HS-27A (cell line): Measurements from ENCODE around the gene LRIG1.

Experiments
- DNase-seq: peaks from one replicate; pipeline ENCODE4 v3.0.0-alpha.2; 2012; ENCODE audit warnings: low read depth, missing footprints

Gene LRIG1

DNA sequence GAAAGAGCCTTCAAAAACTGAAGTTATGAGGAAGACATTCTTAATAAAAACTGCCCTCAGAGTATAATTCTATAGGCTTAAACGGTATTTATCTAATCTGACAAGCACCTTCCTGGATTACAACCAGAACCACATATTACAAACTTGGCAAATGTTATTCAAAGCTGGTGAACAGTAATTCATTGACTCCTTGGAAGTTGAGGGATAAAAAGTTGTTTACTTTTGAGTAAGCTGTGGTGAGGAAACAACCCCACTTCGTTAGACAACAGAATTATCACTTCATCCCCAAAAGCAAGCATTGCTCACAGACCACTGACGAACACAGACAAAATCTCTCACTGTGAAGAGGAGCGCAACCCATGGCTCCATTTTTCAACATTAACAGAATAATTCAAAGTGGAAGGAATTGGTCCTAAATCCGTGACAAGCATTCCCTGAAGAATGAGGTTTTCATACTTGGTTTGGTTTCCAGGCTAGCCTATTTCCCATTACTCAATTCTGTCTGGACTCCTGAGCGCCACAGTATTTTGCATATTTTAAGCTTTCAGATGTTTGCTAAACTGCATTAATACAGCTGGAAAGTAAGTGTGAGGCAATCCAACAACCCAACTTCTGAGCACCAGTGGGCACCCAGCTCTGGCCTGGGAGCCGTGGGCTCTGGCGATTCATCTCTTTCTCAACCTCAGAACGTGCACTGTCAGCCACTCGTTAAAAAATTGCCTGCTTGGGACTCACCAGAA lies 32.7 kb downstream of the LRIG1 start:
- no peak for DNase-seq

DNA sequence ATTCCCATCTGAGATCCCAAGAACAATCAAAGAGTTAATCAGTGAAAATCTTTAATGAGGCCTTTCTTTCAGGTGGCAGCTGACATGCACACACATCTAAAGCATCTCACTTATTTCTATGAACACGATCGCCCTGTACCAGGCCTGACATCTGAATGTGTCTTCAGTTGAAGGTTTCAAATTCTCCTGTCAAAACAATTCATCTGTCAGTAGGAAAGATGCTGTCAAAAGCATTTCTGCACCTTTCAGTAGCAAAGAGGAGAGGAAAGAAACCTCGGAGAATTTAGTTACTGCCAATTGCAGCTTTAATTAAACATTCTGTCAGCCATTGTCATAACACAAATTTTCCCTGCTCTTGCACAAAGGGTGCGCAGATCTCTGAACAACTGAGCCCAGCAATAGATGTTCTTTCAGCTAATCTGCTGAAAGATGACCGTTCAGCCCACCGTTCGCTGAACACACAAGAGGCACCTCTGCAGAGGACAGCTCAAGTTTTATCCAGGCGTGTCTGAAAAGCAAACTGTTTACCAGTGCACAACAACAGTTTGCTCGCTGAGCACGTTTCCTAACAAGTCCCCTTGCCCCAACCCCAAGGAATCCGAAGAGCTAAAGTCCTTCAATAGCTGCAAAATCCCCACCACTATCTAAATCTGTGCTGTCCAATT lies 34.1 kb downstream of the LRIG1 start:
- DNase-seq, result no peak

DNA sequence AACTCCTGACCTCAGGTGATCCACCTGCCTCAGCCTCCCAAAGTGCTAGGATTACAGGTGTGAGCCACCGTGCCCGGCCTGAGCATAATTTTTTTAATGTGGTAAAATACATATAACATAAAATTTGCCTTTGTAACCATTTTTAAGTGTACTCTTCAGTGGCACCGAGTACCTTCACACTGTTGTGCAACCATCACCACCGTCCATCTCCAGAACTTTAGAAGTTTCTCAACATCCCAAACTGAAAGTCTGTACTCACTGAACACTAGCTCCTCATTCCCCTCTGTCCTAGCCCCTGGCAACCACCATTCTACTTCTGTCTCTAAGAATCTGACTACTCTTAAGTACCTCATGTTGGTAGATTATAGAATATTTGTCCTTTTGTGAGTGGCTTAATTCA lies 35.2 kb downstream of the LRIG1 start:
- DNase-seq, result no peak

DNA sequence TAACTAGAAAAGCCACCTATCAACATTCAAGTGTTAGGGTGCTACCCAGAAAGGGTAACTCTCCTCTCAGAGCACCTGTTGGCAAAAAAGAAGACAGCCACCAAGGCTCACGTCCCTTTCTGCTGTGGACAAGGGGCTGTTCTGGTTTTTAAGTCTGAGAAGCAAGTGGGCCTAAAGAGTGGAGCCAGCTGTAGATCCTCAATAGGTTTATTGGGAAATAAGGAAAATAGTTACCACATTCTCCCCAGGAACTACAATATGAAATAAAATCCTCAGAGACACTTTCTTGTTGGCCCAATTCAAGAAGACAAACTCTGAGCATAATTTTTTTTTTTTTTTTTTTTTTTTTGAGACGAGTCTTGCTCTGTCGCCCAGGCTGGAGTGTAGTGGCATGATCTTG lies 35.8 kb downstream of the LRIG1 start:
- DNase-seq, result no peak

DNA sequence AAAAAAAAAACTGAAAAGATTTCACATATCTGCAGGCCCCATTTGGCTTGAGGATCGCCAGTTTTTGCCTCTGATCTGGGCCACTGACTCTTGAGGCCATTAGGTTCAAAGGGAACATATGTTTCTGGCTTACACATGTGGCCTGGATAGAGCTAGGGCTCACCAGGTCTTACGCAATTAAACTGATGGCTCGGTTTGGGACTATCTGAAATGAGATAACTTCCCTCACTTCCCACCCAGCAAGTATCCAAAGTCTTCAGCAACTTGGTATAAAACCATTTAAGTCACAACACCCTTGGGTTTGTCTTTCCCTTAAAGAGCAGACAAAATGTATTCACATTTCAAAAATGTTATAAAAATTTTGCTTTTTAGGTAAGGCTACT lies 36.3 kb downstream of the LRIG1 start:
- no peak for DNase-seq

DNA sequence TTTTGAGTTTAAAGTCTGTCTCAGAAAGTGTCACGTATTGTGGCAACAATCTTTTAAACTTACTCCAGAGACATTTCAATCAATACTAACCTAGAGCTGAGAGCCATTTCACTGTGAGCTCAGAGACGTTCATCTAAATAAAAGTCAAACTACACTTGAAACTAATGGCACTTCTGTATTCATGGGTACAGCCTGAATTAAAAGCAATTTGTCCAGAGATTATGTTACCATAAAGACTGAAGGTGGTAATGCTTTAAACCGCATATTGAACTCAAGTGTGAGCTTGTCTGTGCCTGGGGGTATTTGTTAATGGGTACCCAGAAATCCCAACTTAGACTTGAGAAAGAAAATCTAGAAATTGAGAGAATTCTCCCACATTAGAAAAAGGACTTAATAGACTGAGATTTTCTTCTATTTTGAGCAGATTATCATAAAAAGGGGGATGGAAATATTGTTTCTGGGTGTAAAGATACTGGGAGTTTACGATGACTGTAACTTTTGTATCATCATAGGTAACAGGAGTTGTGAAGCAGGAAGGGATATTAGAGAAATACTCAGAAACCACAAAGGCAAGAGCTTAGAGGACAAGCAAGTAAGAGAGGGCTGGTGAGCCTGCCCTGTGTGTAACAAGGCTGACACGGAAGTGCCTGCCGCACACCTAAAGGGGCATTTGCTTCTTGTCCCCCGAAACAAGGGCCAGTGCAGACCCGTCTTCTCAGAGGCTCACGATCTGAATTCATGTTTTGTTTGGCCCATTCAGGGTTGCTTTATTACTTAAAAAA lies 36.9 kb downstream of the LRIG1 start:
- no peak for DNase-seq

DNA sequence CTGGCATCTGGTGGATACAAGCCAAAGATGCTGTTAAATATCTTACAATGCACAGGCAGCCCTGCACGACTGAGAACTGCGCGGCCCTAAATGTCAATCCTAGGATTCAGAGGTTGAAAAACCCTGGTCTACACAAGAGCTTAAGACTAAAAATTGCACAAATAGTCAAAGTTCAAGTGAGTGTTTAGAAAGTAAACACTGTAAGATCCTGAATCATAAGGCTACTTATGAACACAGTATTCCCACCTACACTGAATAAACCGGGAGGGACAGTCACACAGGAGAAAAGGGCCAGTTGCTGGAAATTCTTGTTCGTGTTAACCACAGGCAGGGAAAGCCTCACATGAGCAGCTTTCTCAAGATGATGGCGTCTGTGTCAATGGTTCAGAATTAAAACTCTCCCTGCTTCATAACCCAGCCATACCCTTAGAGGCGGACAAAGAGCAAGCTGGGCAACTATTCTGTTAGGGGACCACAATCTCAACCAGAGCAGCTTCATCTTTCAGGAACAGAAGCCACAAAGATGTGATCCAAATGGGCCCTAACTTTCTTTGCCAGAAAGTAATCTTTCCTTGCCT lies 37.7 kb downstream of the LRIG1 start:
- DNase-seq, result no peak

DNA sequence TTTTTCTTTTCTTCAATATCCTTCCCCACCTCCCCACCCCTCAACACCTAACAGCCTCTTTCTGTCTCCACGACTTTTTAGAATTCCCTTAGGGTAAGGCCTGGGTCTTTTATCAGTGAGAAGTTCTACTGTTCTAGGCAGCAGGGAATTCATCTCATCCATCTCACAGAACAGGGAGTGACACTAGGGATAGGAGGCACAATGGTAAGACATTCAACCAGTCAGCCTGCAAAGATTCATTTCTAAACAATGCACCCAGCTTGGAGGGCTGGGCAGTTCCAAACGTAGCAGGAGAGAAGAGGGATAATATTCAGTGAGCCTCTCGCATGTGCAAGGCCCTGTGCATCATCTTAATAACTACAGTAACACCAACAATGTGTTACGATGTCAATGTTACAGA lies 43.6 kb downstream of the LRIG1 start:
- no peak for DNase-seq

DNA sequence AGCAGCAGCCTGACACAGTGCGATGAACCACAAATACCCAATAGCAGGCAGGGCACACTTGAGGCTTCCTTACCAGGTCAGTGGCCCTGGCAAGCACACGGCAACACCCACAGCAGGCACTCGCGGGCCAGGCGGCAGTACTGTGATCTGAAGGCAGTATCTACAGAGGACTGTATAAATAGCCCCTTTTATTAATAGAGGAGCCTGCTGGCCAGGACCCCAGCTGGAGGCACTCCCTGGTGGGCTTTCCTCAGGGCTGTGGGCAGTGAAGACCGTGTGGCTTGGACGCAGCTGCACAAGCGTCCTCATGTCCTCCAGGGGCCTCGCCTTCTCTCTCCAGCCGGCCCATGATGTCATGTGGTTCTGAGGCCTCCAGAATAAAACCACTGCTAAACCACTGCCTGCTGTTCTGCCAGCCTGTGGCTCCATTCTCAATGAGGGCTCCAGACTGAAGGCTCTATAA lies 44.1 kb downstream of the LRIG1 start:
- no peak for DNase-seq

DNA sequence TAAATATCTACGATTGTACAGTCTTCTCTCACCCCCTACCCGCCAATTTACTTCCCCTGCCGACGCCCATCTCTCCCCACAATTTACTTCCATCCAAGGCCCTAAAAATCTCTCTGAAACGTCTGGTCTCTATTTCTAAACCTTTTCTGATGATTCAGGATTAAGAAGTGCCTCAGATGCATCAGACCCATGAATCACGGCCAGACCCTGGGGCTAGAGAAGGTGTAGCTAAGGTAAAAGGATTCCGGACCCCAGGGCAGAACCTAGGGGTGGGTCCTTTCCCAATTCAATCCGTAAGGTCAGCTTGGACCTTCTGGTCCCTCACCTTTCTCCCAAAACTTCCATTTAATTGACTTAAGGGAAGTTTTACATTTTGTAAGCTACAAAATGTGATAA lies 46.4 kb downstream of the LRIG1 start:
- no peak for DNase-seq

DNA sequence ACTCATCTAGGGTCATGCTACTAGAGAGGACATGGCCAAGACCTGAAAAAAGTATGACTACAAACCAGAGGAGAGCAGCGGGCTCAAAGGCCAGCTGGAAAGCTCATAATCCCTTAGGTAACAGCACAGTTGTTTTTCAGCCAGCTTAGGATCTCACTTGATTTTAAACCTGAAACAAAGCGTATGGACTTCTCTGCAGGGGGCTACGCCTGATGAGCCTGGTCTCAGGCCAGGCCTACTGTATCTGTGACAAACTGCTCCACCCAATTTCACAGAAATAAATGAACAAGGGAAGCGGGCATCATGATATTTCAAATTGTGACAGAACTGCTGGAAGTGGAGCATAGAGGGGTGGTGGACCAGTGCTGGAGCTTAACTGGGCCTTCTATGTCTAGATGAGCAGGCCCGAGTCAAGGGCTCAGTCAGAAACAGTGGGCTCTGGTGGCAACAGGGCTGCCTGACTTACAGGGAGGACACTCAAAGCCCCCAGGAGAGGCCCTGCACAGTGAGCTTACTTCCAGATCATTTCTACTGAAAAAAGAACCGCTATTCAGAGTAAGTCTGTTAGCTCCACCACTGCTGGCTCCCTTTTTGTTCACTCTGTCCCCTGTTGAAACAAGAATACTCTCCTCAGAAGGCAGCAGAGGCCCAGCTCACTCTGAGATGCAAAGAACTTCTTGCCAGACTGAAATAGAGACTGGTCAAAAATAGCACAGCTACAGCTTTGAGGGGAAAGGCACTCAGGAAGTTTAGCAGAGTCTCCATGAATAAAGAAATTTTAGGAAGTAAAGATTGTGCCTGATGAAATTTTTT lies 47.0 kb downstream of the LRIG1 start:
- no peak for DNase-seq

DNA sequence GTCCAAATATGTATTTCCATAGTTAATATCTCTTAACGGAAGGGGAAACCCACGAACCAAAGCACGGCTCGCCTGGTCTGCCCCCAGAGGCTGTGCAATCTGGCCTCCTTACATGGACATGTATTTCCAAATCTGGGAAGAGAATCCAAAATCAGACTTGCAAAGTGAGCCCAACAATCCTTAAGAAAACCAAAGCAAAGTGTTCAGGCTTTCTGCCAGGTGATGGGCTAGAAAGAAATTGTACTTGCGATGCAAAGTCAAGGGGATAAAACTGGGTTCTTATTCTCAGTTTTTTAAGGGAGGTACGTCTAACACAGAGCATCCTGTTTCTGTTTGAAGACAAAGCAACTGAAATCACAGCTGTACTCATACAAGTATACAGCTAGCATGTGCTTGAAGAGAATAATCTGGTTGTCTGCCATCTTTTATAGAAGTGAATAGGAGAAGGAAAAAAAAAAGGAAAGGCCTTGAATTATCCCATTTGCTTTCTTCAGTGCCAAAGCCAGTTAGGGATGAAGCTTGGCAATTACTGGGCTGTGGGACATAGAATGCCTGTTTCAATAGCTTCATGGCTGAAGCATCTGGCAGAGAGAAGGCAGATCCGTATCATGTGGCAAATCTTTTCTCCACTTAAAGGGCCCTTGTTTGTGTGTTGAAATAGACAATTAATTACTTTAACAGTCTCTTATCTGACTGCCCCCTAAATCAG lies 48.4 kb downstream of the LRIG1 start:
- DNase-seq, result no peak

DNA sequence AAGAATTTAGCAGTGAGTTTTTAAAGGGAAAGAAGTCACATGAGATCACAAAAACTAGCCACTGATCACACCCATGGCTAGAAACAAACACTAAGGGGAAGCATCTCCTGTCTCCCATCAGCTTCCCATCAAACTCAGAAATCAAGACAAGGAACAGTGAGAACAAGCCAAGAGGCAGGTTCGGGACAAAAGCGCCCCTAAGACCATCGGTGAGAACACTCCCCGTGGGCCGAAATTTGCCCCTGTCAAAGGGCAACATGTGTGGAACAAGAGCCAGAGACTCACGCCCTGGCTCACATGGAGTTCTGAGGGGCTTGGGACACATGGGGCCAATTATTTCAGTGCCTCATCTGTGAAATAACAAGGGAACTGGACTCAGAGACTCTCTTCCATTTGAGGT lies 49.1 kb downstream of the LRIG1 start:
- no peak for DNase-seq

DNA sequence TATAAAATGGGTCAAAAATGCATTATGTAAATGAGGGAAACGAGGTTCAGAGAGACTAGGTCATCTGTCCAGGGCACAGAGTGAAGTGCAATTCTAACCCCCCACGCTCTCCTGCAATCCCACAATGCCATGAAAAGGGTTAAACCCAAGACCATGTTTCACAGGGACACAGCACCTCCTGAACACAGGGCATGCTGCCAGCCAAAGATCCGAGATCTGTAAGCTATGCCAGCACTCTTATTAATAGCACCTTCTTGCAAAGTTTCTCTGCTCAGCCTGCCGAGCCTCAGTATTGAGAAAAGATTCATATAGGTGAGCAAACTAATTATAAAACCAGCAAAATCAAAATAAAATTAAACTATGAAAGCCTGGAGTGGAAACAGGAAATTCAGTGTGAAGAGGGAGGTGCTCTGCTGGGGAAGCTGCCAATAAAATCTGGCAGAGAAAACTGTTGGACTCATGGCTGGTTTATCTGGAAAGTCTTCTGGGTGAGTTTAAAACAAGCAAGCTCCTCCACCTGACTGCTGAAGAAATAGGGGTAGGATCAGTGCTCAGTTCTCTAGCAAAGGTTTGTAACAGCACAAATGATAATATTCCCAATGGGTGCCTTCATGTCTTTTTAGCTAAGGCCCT lies 50.3 kb downstream of the LRIG1 start:
- DNase-seq, result no peak

DNA sequence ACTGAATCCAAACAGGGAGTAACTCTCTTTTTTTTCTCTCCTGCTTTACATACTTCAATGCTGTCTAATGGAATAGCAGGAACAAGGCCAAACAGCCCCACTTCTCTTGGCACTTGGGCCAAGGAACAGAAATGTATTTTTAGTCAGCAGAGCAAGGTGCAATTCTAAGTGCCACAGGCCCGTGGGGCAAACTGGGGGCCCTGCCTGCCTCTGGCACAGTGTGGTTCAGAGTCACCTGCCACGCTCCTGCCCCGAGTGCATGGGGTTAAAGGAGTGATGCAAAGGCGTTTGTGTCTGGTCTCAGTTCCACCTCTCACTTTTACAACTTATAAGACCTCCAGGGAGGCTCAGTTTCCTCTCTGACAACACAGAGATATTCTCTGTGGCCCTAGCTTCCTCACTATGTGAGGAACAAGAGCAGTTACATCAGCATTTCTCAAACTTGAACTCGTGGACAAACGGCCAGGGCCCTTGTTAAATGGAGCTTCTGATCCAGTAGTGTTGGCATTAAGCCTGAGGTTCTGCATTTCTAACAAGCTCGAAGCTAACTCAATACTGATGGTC lies 51.3 kb downstream of the LRIG1 start:
- no peak for DNase-seq

DNA sequence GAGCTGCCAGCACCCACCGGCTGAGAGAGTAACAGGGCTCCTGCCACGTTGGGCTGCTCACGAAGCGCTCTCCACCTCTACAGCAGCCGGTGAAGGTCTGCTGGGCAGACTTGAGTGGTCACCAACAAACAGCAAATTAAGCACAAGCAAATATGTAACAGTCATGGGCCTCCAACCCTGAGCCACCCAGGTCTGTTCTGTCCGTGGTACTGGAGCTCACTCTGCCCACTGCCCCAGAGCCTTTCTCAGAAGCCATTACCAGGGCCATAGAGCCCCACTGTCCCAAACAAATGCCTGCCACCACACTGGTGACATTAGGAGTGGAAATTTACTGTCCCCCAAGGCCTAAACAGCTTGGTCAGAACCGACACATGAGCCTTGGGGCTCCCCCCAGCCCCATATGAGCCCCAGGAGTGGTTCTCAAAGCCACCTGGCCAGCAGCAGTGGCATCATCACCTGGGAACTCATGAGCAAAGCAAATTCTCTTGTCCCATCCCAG lies 56.6 kb downstream of the LRIG1 start:
- no peak for DNase-seq

DNA sequence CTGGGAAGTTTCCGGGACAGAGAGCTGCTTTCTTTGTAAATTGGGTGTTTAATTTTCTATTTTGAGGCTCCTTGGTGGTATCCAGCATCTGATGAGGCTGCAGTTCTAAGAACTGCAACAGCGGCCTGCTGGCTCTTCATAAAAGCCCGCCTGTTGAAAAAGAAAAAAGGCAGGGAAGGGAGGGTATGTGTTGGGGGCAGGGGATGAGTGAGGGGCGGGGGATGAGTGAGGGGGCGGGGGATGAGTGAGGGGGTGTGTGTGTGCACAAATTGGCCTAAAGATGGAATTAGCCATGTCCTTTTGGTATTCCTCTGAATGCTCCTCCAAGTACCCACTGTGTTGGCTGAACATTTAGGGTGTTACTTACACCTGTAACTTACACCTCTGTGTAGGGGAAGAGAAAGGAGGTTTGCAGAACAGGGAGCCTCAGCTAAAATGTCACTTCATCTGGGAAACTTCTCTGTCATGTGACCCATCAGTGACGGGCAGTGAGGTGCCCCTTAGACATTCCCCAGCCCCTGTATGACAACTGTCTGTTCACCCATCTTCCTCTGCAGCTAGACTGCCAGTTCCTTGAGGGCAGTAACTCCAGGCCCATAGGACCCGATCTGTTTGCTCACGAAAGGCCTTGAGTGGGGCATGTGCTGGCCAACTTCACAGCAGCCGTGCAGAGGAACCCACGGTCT lies 57.6 kb downstream of the LRIG1 start:
- DNase-seq, result no peak

DNA sequence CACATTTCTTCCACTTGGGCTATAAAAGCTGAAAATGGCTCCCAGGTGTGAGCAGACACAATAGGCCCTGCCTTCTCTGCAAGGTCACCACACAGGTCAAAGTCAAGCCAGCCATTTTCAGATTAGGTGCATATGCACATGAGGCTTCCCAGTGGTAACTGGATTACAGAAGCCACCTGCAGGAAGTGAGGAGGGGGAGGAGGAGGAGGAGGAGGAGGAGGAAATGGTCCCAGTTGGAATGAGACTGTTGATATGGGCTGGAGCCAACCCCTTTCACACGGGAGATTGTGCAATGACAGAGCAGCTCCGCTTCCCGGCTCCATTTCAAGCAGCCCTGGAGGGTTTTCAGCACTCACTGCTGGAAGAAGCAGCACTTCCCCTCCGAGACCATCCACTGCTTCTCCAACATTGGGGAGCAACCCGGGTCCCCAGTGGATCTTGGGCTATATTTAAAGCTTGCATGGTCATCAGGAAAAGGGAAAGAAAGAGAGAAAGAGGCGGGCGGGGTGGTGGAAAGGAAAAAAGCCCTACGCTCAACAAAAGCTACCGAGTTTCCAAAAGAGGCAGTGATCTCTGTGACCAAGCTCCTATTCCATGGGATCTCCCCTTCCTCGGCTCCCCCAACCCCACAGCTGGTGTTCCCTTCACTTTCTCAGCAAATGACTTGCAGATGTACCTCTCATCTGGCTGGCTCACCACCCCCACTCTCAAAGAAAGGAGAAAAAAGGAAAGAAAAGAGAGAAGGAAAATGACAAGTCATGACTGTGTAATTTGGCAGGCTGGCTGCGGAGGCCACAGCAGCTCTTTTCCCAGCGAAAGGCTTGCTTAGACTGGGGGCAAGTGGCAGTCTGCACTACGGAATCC lies 58.3 kb downstream of the LRIG1 start:
- no peak for DNase-seq

DNA sequence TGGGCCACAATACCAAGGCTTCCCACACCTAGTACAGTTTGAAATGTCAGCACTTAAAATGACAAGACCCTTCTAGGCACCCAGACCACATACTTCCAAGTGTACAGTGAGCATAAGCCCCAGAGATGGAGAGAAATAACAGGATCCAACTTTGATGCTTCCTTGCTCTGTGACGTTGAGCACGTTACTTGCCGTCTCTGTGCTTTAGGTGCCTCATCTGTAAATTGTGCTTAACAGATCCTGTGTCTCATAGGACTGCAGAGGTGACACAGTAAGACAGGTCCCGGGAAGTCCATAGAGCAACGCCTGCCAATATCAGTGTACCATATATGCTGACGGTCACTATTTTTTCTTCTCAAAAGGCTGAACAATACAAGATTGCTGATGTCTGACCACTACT lies 59.1 kb downstream of the LRIG1 start:
- no peak for DNase-seq
